IMR-90 (cell line): Measurements from ENCODE around the gene ETV4.

Source experiments
- BHLHE40 ChIP-seq: fragments of 150-350 bp; IDR thresholded peaks from 2 replicates; pipeline ENCODE4 v1.6.1; 2016; ENCODE audit warnings: mild to moderate bottlenecking, low read depth, low read length
- CEBPB ChIP-seq: IDR thresholded peaks from 2 replicates; pipeline ENCODE4 v1.6.1; 2012; ENCODE audit warnings: low read depth, low read length, improper control_type of control experiment
- CHD1 ChIP-seq: IDR thresholded peaks from 2 replicates; pipeline ENCODE4 v1.6.1; 2012; ENCODE audit warnings: low read depth, low read length, improper control_type of control experiment
- CTCF ChIP-seq: conservative IDR thresholded peaks from 2 replicates; pipeline ENCODE4 v1.5.1; 2012; ENCODE audit warnings: mild to moderate bottlenecking, low read depth, low read length, improper control_type of control experiment
- MAZ ChIP-seq: IDR thresholded peaks from 2 replicates; pipeline ENCODE4 v1.6.1; 2012; ENCODE audit warnings: low read depth, mild to moderate bottlenecking, low read length, improper control_type of control experiment, moderate library complexity, borderline replicate concordance
- MXI1 ChIP-seq: IDR thresholded peaks from 2 replicates; pipeline ENCODE4 v1.6.1; 2012; ENCODE audit warnings: low read depth, mild to moderate bottlenecking, low read length, moderate library complexity, borderline replicate concordance
- NFE2L2 ChIP-seq: fragments of 150-350 bp; IDR thresholded peaks from 2 replicates; pipeline ENCODE4 v1.6.1; 2016; ENCODE audit warnings: low read depth, mild to moderate bottlenecking, low read length
- POLR2A ChIP-seq: IDR thresholded peaks from 2 replicates; pipeline ENCODE4 v1.6.1; 2012; ENCODE audit warnings: mild to moderate bottlenecking, low read depth, low read length
- RAD21 ChIP-seq: IDR thresholded peaks from 2 replicates; pipeline ENCODE4 v1.6.1; 2012; ENCODE audit warnings: low read length, improper control_type of control experiment
- RCOR1 ChIP-seq: IDR thresholded peaks from 2 replicates; pipeline ENCODE4 v1.6.1; 2012; ENCODE audit warnings: mild to moderate bottlenecking, low read length, improper control_type of control experiment; ENCODE audit not compliant: insufficient replicate concordance
- RFX5 ChIP-seq: IDR thresholded peaks from 2 replicates; pipeline ENCODE4 v1.8.0; 2012; ENCODE audit warnings: low read depth, mild to moderate bottlenecking, low read length, moderate library complexity
- SMC3 ChIP-seq: fragments of 150-350 bp; IDR thresholded peaks from 2 replicates; pipeline ENCODE4 v1.6.1; 2016; ENCODE audit warnings: low read depth, mild to moderate bottlenecking, antibody characterized with exemption, low read length, moderate library complexity
- TF ChIP-seq, protein P1 (sequence below): fragments of 150-350 bp; IDR thresholded peaks from 2 replicates; pipeline ENCODE4 v1.6.1; 2017; ENCODE audit warnings: mild to moderate bottlenecking, antibody characterized with exemption, low read length, low read depth

DNA sequence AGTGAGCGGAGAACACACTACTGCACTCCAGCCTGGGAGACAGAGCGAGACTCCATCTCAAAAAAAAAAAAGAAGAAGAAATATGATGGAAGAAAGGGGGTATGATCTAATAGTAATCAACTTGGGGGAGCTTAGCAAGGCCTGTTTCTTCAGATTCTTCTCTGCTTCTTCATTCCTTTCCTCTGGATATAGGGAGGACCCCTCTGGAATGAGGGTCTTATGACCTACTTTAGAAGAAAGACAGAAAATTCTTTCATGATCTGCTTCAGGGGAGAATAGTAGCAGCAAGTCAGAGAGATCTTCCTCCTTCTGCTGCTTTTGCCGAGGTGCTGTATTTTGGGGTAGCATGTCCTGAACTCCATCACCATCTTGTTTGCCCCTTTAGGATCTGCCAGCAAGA is 44.9 kb upstream of the ETV4 start:
- no peak for TF ChIP-seq CTCF
- TF ChIP-seq SMC3 = no peak
- TF ChIP-seq POLR2A = no peak
- TF ChIP-seq MXI1 = no peak
- TF ChIP-seq, protein P1, sequence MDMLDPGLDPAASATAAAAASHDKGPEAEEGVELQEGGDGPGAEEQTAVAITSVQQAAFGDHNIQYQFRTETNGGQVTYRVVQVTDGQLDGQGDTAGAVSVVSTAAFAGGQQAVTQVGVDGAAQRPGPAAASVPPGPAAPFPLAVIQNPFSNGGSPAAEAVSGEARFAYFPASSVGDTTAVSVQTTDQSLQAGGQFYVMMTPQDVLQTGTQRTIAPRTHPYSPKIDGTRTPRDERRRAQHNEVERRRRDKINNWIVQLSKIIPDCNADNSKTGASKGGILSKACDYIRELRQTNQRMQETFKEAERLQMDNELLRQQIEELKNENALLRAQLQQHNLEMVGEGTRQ = no peak
- no peak for TF ChIP-seq RCOR1
- no peak for TF ChIP-seq RAD21
- TF ChIP-seq CHD1 = no peak
- no peak for TF ChIP-seq BHLHE40
- no peak for TF ChIP-seq NFE2L2
- no peak for TF ChIP-seq MAZ
- TF ChIP-seq CEBPB = no peak
- no peak for TF ChIP-seq RFX5
